ENCODE measurements around the gene SASH1.

The SASH1 gene

GRCh38 chr6:148464319-148465010 lies 121.8 kb downstream of the SASH1 start:
- peak; percentile 78 for DNase-seq

- no peak for DNase-seq
Measured at GRCh38 chr6:148465011-148465335, 122.3 kb downstream of the SASH1 start.

- DNase-seq = no peak
Measured at GRCh38 chr6:148465670-148466069, 123.0 kb downstream of the SASH1 start.

GRCh38 chr6:148466158-148466557 lies 123.5 kb downstream of the SASH1 start:
- peak; percentile 29 for DNase-seq

GRCh38 chr6:148467926-148468325 lies 125.3 kb downstream of the SASH1 start:
- no peak for DNase-seq

GRCh38 chr6:148470156-148470555 lies 127.5 kb downstream of the SASH1 start:
- DNase-seq = no peak

GRCh38 chr6:148470606-148471465 lies 128.2 kb downstream of the SASH1 start:
- DNase-seq = no peak

GRCh38 chr6:148471624-148472159 lies 129.1 kb downstream of the SASH1 start:
- no peak for DNase-seq

GRCh38 chr6:148472171-148473105 lies 129.8 kb downstream of the SASH1 start:
- no peak for DNase-seq

GRCh38 chr6:148479497-148479896 lies 136.9 kb downstream of the SASH1 start:
- DNase-seq = no peak

GRCh38 chr6:148487461-148487860 lies 144.8 kb downstream of the SASH1 start:
- no peak for DNase-seq

GRCh38 chr6:148491638-148492251 lies 149.1 kb downstream of the SASH1 start:
- no peak for DNase-seq

GRCh38 chr6:148492654-148493290 lies 150.1 kb downstream of the SASH1 start:
- DNase-seq = no peak

GRCh38 chr6:148493424-148493823 lies 150.8 kb downstream of the SASH1 start:
- no peak for DNase-seq

GRCh38 chr6:148494226-148494625 lies 151.6 kb downstream of the SASH1 start:
- no peak for DNase-seq

GRCh38 chr6:148495029-148495428 lies 152.4 kb downstream of the SASH1 start:
- no peak for DNase-seq

- no peak for DNase-seq
Measured at GRCh38 chr6:148497257-148497656, 154.6 kb downstream of the SASH1 start.

GRCh38 chr6:148497717-148498116 lies 155.1 kb downstream of the SASH1 start:
- no peak for DNase-seq

GRCh38 chr6:148500402-148500801 lies 157.8 kb downstream of the SASH1 start:
- DNase-seq = no peak

GRCh38 chr6:148501178-148501590 lies 158.5 kb downstream of the SASH1 start:
- DNase-seq = no peak

- no peak for DNase-seq
Measured at GRCh38 chr6:148502083-148502772, 159.6 kb downstream of the SASH1 start.

Measured in kidney glomerular epithelial cell (primary cell).